SK-N-SH treated with all-trans-retinoic acid at 6 μM for 48 hours (cell line): ENCODE results near the gene VCAN.

Experiments used
- ATAC-seq: fragments of 200-7000 bp; cut with Tn5 transposase; 3 replicates; pipeline ENCODE4 v1.9.1; 2020; ENCODE audit warnings: mild to moderate bottlenecking, moderate library complexity
- BACH2 ChIP-seq: fragments of 250-450 bp; sonication (Bioruptor Pico); IDR thresholded peaks from 2 replicates; pipeline ENCODE4 v1.9.0; 2021; ENCODE audit warnings: mild to moderate bottlenecking, borderline replicate concordance
- CREB5 ChIP-seq: fragments of 250-450 bp; sonication (Bioruptor Pico); IDR thresholded peaks from 2 replicates; pipeline ENCODE4 v1.5.1; 2020; ENCODE audit warnings: low read depth, mild to moderate bottlenecking, moderate library complexity
- CSDC2 ChIP-seq: fragments of 250-450 bp; sonication (Bioruptor Pico); IDR thresholded peaks from 2 replicates; pipeline ENCODE4 v1.5.0; 2020; ENCODE audit warnings: mild to moderate bottlenecking, moderate library complexity
- CSRNP3 ChIP-seq: fragments of 250-450 bp; sonication (Bioruptor Pico); IDR thresholded peaks from 2 replicates; pipeline ENCODE4 v1.5.1; 2021; ENCODE audit warnings: mild to moderate bottlenecking, moderate library complexity
- ESRRG ChIP-seq: fragments of 250-450 bp; sonication (Bioruptor Pico); IDR thresholded peaks from 2 replicates; pipeline ENCODE4 v1.6.1; 2021; ENCODE audit warnings: mild to moderate bottlenecking
- GLIS3 ChIP-seq: fragments of 250-450 bp; sonication (Bioruptor Pico); IDR thresholded peaks from 2 replicates; pipeline ENCODE4 v1.5.0; 2020; ENCODE audit warnings: mild to moderate bottlenecking, moderate library complexity
- ISL1 ChIP-seq: fragments of 250-450 bp; sonication (Bioruptor Pico); IDR thresholded peaks from 2 replicates; pipeline ENCODE4 v2.1.2; 2022; ENCODE audit warnings: mild to moderate bottlenecking, moderate library complexity
- OSR1 ChIP-seq: fragments of 250-450 bp; sonication (Bioruptor Pico); IDR thresholded peaks from 2 replicates; pipeline ENCODE4 v1.8.0; 2022; ENCODE audit warnings: moderate library complexity, mild to moderate bottlenecking, inconsistent platforms
- POU6F1 ChIP-seq: fragments of 250-450 bp; sonication (Bioruptor Pico); IDR thresholded peaks from 2 replicates; pipeline ENCODE4 v1.8.0; 2021; ENCODE audit warnings: low read depth, mild to moderate bottlenecking, moderate library complexity, borderline replicate concordance
- PPARA ChIP-seq: fragments of 250-450 bp; sonication (Bioruptor Pico); IDR thresholded peaks from 2 replicates; pipeline ENCODE4 v1.5.0; 2020; ENCODE audit warnings: mild to moderate bottlenecking, borderline replicate concordance
- RARB ChIP-seq: fragments of 250-450 bp; sonication (Bioruptor Pico); IDR thresholded peaks from 2 replicates; pipeline ENCODE4 v1.8.0; 2021; ENCODE audit warnings: mild to moderate bottlenecking, moderate library complexity
- SNAI2 ChIP-seq: fragments of 250-450 bp; sonication (Bioruptor Pico); IDR thresholded peaks from 2 replicates; pipeline ENCODE4 v1.5.0; 2020; ENCODE audit warnings: mild to moderate bottlenecking, moderate library complexity
- TCF4 ChIP-seq: fragments of 250-450 bp; sonication (Bioruptor Pico); IDR thresholded peaks from 2 replicates; pipeline ENCODE4 v1.8.0; 2021; ENCODE audit warnings: mild to moderate bottlenecking, moderate library complexity, borderline replicate concordance
- TOX ChIP-seq: fragments of 250-450 bp; sonication (Bioruptor Pico); IDR thresholded peaks from 2 replicates; pipeline ENCODE4 v1.8.0; 2021; ENCODE audit warnings: mild to moderate bottlenecking, moderate library complexity, borderline replicate concordance
- TSHZ2 ChIP-seq: fragments of 250-450 bp; sonication (Bioruptor Pico); IDR thresholded peaks from 2 replicates; pipeline ENCODE4 v1.5.0; 2020; ENCODE audit warnings: mild to moderate bottlenecking, moderate library complexity
- ZC3H10 ChIP-seq: fragments of 250-450 bp; sonication (Bioruptor Pico); IDR thresholded peaks from 2 replicates; pipeline ENCODE4 v1.5.1; 2021; ENCODE audit warnings: mild to moderate bottlenecking, moderate library complexity
- ZFP3 ChIP-seq: fragments of 250-450 bp; sonication (Bioruptor Pico); IDR thresholded peaks from 2 replicates; pipeline ENCODE4 v1.5.0; 2020; ENCODE audit warnings: mild to moderate bottlenecking, moderate library complexity
- ZFP30 ChIP-seq: fragments of 450-650 bp; formaldehyde crosslinking; IDR thresholded peaks from 2 replicates; pipeline ENCODE4 v1.5.0; 2022; ENCODE audit warnings: mild to moderate bottlenecking, moderate library complexity
- ZNF565 ChIP-seq: fragments of 450-650 bp; formaldehyde crosslinking; conservative IDR thresholded peaks from 2 replicates; pipeline ENCODE4 v1.5.0; 2020; ENCODE audit warnings: low read depth, mild to moderate bottlenecking, moderate library complexity
- ZNF70 ChIP-seq: fragments of 450-650 bp; formaldehyde crosslinking; IDR thresholded peaks from 2 replicates; pipeline ENCODE4 v1.5.0; 2020; ENCODE audit warnings: mild to moderate bottlenecking, moderate library complexity
- ZNF8 ChIP-seq: fragments of 450-650 bp; formaldehyde crosslinking; IDR thresholded peaks from 2 replicates; pipeline ENCODE4 v1.5.0; 2020; ENCODE audit warnings: mild to moderate bottlenecking, moderate library complexity
- TF ChIP-seq, protein P1 (sequence below): fragments of 250-450 bp; sonication (Bioruptor Pico); IDR thresholded peaks from 2 replicates; pipeline ENCODE4 v1.8.0; 2020; ENCODE audit warnings: mild to moderate bottlenecking, moderate library complexity, borderline replicate concordance

The VCAN gene

DNA sequence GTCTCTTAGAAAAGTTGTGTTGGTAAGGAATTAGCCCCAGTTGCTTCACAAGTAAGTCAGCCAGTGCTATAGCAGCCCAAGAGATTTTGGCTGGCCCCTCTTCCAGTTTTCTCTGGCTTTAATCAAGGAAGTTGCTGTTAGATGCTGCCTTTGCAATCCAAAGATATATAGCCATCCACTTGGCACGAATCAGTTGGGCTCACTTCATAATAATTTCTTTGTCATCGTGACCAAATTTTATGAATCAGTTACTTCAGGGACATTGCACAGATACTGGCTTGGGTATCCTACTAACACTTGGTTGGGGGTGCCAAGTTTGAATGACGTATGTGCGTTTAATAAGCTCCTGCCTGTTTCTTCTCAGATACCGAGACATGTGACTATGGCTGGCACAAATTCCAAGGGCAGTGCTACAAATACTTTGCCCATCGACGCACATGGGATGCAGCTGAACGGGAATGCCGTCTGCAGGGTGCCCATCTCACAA lies 81.5 kb downstream of the VCAN start:
- TF ChIP-seq, protein P1, sequence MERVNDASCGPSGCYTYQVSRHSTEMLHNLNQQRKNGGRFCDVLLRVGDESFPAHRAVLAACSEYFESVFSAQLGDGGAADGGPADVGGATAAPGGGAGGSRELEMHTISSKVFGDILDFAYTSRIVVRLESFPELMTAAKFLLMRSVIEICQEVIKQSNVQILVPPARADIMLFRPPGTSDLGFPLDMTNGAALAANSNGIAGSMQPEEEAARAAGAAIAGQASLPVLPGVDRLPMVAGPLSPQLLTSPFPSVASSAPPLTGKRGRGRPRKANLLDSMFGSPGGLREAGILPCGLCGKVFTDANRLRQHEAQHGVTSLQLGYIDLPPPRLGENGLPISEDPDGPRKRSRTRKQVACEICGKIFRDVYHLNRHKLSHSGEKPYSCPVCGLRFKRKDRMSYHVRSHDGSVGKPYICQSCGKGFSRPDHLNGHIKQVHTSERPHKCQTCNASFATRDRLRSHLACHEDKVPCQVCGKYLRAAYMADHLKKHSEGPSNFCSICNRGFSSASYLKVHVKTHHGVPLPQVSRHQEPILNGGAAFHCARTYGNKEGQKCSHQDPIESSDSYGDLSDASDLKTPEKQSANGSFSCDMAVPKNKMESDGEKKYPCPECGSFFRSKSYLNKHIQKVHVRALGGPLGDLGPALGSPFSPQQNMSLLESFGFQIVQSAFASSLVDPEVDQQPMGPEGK (CRISPR knock-in tag) = no peak
- TF ChIP-seq ISL1 (CRISPR knock-in tag) (0 out of 2 replicates have a peak, but pooled peaks have one; percentile 26), ZC3H10 (CRISPR knock-in tag) (peak; percentile 63), TOX (CRISPR knock-in tag) (peak; percentile 72; the same call in 1 of the 2 replicates)
- ATAC-seq = peak; percentile 72

DNA sequence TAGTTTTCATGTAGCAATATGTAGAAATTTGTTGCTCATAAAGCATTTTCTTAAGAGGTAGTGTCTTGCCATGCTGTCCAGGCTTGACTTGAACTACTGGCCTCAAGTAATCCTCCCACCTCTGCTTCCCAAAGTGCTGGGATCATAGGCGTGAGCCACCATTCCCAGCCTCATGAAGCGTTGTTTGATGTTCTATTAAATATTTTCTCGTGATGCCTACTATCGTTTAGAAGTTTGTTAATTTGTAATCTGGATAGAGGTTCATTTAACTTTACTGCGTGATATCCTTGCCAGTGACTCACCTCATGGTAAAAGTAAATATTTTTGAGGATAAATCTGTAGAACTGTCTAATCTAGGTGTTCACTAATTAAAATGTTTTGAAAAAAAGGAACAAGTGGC lies 82.6 kb downstream of the VCAN start:
- ATAC-seq = no peak
- TF ChIP-seq OSR1 (no peak), TOX (CRISPR knock-in tag) (no peak), ISL1 (CRISPR knock-in tag) (no peak), ZNF8 (no peak), ZNF565 (CRISPR knock-in tag) (no peak)
- TF ChIP-seq, protein P1 (CRISPR knock-in tag) = no peak

DNA sequence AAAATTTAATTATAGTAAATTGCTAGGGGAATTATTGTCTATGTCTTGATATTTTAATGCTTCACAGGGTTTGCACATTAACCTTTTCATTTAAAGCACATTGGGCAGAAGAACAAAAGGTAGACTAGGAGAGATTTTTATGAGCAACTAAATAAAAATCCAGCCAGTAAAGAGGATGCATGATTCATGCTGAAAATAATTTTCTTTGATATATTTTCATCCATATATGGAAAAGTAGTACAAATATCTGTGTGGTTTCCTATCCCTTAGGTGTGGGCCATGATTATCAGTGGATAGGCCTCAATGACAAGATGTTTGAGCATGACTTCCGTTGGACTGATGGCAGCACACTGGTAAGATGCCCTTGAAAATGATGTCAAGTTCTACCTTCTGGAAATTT lies 83.1 kb downstream of the VCAN start:
- ATAC-seq = no peak
- TF ChIP-seq ZNF565 (CRISPR knock-in tag) (no peak), GLIS3 (CRISPR knock-in tag) (no peak), OSR1 (no peak), SNAI2 (CRISPR knock-in tag) (no peak), TOX (CRISPR knock-in tag) (no peak), ZFP3 (CRISPR knock-in tag) (no peak), ZC3H10 (CRISPR knock-in tag) (no peak), CSRNP3 (CRISPR knock-in tag) (no peak), ZNF8 (no peak), BACH2 (CRISPR knock-in tag) (no peak), PPARA (CRISPR knock-in tag) (no peak), POU6F1 (CRISPR knock-in tag) (no peak), ZFP30 (CRISPR knock-in tag) (no peak), CREB5 (CRISPR knock-in tag) (no peak), ISL1 (CRISPR knock-in tag) (no peak), ZNF70 (CRISPR knock-in tag) (no peak), TCF4 (CRISPR knock-in tag) (no peak), RARB (CRISPR knock-in tag) (no peak), ESRRG (no peak)

- no peak; the same call in 2 of the 3 replicates for ATAC-seq
- no peak for TF ChIP-seq GLIS3 (CRISPR knock-in tag)
- TF ChIP-seq CSDC2 (CRISPR knock-in tag) = no peak
- no peak for TF ChIP-seq CSRNP3 (CRISPR knock-in tag)
- TF ChIP-seq ISL1 (CRISPR knock-in tag) = no peak
- TF ChIP-seq RARB (CRISPR knock-in tag) = no peak
- TF ChIP-seq TCF4 (CRISPR knock-in tag) = no peak
- no peak for TF ChIP-seq SNAI2 (CRISPR knock-in tag)
- no peak for TF ChIP-seq PPARA (CRISPR knock-in tag)
- no peak for TF ChIP-seq TSHZ2 (CRISPR knock-in tag)
Measured at GRCh38 chr5:83555263-83555662, 83.7 kb downstream of the VCAN start.
